ENCODE measurements around the gene ATP2B2.

- TF ChIP-seq EZH2 (IDR thresholded peaks at IDR 0.05; ENCODE audit: borderline replicate concordance, low read depth, low read length, severe bottlenecking), result no peak
- TF ChIP-seq CTCF (IDR thresholded peaks at IDR 0.05; ENCODE audit: borderline replicate concordance, extremely low read depth, low read length, poor library complexity, severe bottlenecking), result no peak
Observed at GRCh38 chr3:10434938-10435336, 70.4 kb downstream of the ATP2B2 start.
